Glutamatergic neuron (in vitro differentiated cells): ENCODE data around the gene TMEM134. TPM values are rescaled to one million over a fixed set of nuclear protein-coding genes. Genes with fewer than 3 reads are reported as not detected.

Experiments used
- DNase-seq: peaks from one replicate; pipeline ENCODE4 v3.0.0; 2022
- H3K27ac Mint-ChIP-seq: one replicate; pipeline ENCODE4 v1.8.0; 2020; ENCODE audit warnings: mild to moderate bottlenecking, mixed read lengths, inconsistent platforms; ENCODE audit not compliant: unreplicated experiment
- H3K27me3 Mint-ChIP-seq: one replicate; pipeline ENCODE4 v1.8.0; 2020; ENCODE audit warnings: mild to moderate bottlenecking, moderate library complexity, mixed read lengths, inconsistent platforms; ENCODE audit not compliant: unreplicated experiment
- H3K36me3 Mint-ChIP-seq: one replicate; pipeline ENCODE4 v1.8.0; 2020; ENCODE audit warnings: mild to moderate bottlenecking, mixed read lengths, inconsistent platforms; ENCODE audit not compliant: unreplicated experiment
- H3K4me1 Mint-ChIP-seq: one replicate; pipeline ENCODE4 v1.8.0; 2020; ENCODE audit warnings: mild to moderate bottlenecking, low read depth, mixed read lengths, inconsistent platforms; ENCODE audit not compliant: unreplicated experiment
- H3K4me3 Mint-ChIP-seq: one replicate; pipeline ENCODE4 v1.8.0; 2020; ENCODE audit warnings: mild to moderate bottlenecking, mixed read lengths, inconsistent platforms; ENCODE audit not compliant: unreplicated experiment
- H3K9me3 Mint-ChIP-seq: one replicate; pipeline ENCODE4 v1.8.0; 2020; ENCODE audit warnings: mild to moderate bottlenecking, moderate library complexity, mixed read lengths, inconsistent platforms; ENCODE audit not compliant: unreplicated experiment
- total RNA-seq: library from RNA; stranded (reverse); fragmentation: NEBNext Ultra II Directional; extraction: Animal tissue kit (Norgen Biotek cat#: 25700); gene quantifications from one replicate; pipeline ENCODE4 v1.2.1, GENCODE V29; 2021; ENCODE audit not compliant: unreplicated experiment
- TF ChIP-seq, protein P1 (sequence below): fragments of 200-600 bp; sonication (generic); IDR thresholded peaks from one replicate; pipeline ENCODE4 v1.5.0; 2021; ENCODE audit not compliant: partially characterized antibody, unreplicated experiment

The TMEM134 gene
- total RNA-seq, 1 donor from 2014 or later, result 41.9 TPM

DNA sequence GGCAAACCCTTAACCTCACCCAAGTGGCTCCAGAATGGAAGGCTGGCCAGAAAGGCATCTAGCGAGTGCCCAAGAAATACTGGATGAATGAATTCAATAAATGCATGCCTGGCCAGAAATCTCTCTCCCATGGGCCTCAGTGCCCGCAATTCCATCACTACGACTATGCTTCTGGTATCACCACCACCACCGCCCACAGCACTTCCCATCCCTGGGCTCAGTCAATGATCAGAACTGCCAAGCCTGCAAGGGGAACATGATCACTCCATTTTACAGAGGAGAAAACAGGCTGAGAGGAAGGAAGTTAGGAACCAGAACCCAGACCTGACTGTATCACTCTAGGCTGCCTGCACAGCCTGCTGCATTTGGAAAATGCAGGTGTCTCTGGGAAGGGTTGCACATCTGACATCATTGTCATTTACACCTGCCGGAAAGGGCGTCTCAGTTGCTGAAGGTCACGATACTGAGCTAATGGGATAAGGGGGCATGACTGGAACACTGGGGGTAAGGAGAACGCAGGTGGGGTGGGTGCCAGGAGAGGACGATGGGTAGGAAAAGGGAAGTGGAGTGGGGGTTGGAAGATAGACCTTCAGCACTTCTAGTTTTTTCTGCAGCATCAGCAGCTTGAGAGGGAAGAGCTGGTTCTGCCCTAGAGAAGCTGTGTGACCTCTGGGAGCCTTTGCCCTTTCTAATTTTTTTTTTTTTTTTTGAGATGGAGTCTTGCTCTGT, 19.8 kb downstream of the TMEM134 start:
- peaks cover 4% of the 10 kb centered on the region for H3K4me1 Mint-ChIP-seq
- H3K27ac Mint-ChIP-seq, result peak overlapping the region; percentile 48
- DNase-seq, result no peak
- no peak overlapping the region for H3K4me3 Mint-ChIP-seq
- H3K36me3 Mint-ChIP-seq, result no peaks in the 10 kb centered on the region
- H3K9me3 Mint-ChIP-seq, result peaks cover 10% of the 10 kb centered on the region
- TF ChIP-seq, protein P1, sequence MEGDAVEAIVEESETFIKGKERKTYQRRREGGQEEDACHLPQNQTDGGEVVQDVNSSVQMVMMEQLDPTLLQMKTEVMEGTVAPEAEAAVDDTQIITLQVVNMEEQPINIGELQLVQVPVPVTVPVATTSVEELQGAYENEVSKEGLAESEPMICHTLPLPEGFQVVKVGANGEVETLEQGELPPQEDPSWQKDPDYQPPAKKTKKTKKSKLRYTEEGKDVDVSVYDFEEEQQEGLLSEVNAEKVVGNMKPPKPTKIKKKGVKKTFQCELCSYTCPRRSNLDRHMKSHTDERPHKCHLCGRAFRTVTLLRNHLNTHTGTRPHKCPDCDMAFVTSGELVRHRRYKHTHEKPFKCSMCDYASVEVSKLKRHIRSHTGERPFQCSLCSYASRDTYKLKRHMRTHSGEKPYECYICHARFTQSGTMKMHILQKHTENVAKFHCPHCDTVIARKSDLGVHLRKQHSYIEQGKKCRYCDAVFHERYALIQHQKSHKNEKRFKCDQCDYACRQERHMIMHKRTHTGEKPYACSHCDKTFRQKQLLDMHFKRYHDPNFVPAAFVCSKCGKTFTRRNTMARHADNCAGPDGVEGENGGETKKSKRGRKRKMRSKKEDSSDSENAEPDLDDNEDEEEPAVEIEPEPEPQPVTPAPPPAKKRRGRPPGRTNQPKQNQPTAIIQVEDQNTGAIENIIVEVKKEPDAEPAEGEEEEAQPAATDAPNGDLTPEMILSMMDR, result no peak
- peaks cover 14% of the 10 kb centered on the region for H3K27me3 Mint-ChIP-seq

GRCh38 chr11:67448220-67448609, 20.8 kb downstream of the TMEM134 start:
- H3K9me3 Mint-ChIP-seq, result peaks cover 11% of the 10 kb centered on the region
- TF ChIP-seq, protein P1, result no peak
- DNase-seq, result no peak
- H3K4me1 Mint-ChIP-seq, result peaks cover 4% of the 10 kb centered on the region
- H3K27me3 Mint-ChIP-seq, result peaks cover 13% of the 10 kb centered on the region
- no peaks in the 10 kb centered on the region for H3K36me3 Mint-ChIP-seq
- H3K27ac Mint-ChIP-seq, result no peak overlapping the region
- no peak overlapping the region for H3K4me3 Mint-ChIP-seq

DNA sequence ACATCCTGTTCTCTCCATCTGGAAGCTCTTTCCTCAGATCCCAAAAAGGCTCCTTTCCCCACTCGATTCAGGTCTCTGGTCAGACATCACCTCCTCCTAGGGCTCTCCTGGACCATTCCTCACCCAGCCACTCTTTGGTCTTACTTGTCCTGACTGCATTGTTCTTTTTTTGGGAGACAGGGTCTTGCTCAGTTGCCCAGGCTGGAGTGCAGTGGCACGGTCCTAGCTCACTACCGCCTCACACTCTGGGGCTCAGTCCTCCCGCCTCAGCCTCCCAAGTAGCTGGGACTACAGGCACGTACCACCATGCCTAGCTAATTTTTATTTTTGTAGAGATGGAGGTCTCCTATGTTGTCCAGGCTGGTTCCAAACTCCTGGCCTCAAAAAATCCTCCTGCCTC, 23.5 kb downstream of the TMEM134 start:
- Mint-ChIP-seq H3K27ac (no peak overlapping the region), H3K4me3 (no peak overlapping the region)
- TF ChIP-seq, protein P1, result no peak

DNA sequence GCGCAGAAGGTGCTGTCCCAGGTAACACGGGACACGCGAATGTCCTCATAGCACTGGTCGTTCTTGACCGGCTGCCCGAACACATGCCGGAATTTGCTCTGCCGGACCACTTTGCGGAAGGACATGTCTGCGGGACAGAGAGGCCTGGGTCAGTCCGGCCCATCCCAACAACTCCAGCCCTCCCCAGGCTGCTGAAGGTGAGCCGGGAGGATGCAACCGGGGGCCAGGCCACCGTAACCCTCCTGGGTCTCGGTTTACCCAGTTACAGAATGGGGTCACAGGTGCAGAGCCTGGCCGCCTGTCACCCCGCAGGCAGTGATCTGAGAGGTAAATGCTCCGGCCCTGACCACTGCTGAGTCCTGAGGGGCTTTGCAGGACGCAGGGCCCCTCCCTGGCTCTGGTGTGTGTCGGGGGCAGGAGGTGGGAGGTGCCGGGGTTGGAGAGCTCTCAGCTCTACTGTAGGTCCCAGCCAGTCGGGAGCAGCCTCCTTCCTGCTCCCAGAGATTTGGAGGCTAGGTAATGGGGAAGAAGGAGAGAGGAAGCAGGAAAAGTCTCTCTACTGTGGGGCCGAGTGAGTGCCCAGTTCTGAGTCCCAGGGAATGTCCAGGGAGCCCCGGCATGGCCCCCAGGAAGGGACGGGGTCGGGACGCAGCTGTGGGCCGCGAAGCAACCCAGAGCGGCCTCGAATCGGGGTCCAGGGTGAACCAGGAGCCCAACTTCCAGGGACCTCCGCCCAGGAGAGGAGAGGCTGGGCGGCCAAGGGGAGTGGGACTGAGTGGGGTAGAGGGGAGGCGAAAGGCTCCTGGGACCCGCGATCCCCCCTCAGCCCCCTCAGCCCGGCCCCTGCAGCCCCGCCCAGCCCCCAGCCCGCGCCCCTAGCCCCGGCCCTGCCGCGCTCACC, 26.3 kb downstream of the TMEM134 start:
- H3K4me3 Mint-ChIP-seq, result peak overlapping the region; percentile 87
- H3K36me3 Mint-ChIP-seq, result no peaks in the 10 kb centered on the region
- no peak for DNase-seq
- H3K4me1 Mint-ChIP-seq, result peaks cover 2% of the 10 kb centered on the region
- peak overlapping the region; percentile 28 for H3K27ac Mint-ChIP-seq
- H3K9me3 Mint-ChIP-seq, result peaks cover 2% of the 10 kb centered on the region
- TF ChIP-seq, protein P1, result no peak
- H3K27me3 Mint-ChIP-seq, result peaks cover 16% of the 10 kb centered on the region

More for the DNA sequence above, 23.5 kb downstream of the TMEM134 start:
- DNase-seq, result no peak
- Mint-ChIP-seq H3K27me3 (peaks cover 19% of the 10 kb centered on the region), H3K36me3 (no peaks in the 10 kb centered on the region), H3K4me1 (peaks cover 4% of the 10 kb centered on the region), H3K9me3 (peaks cover 5% of the 10 kb centered on the region)
